Endothelial cell of umbilical vein (primary cell): ENCODE results near the gene HMGXB3. TPM values are rescaled to one million over a fixed set of nuclear protein-coding genes. Genes with fewer than 3 reads are reported as not detected.

Experiments used
- BruUV-seq: library from RNA; stranded (reverse); fragments of 400-500 nt; replicated peaks from 2 replicates; lab custom pipeline; 2021; lab: Mats Ljungman, UMichigan
- CTCF ChIA-PET: fragments of 300-600, 350-600 bp; sonication (Branson Sonifier 250); formaldehyde crosslinking; loops from one replicate; lab custom pipeline; 2021; ENCODE audit warnings: antibody characterized with exemption, inconsistent platforms; lab: Charles Lee
- POLR2A ChIA-PET: fragments of 300-600, 350-600 bp; sonication (Branson Sonifier 250); formaldehyde crosslinking; loops from one replicate; lab custom pipeline; 2021; ENCODE audit warnings: antibody characterized with exemption, inconsistent platforms; lab: Charles Lee
- DNase-seq: peaks from one replicate; pipeline ENCODE4 v3.0.0-alpha.2; 2011; ENCODE audit warnings: low read depth, low spot score
- FAIRE-seq: peaks from 2 replicates; lab custom pipeline; 2011; peaks lifted over from hg19 to GRCh38; lab: Jason Lieb, UNC
- H2AFZ ChIP-seq: 2 replicates; pipeline ENCODE4 v1.6.0; 2012; ENCODE audit warnings: low read depth, low read length, control low read depth, inconsistent platforms
- H3K27ac ChIP-seq: 2 replicates; pipeline ENCODE4 v1.5.1; 2011; ENCODE audit warnings: low read depth, mild to moderate bottlenecking, control low read depth, low read length, moderate library complexity; ENCODE audit not compliant: insufficient read depth
- H3K27me3 ChIP-seq, 2 experiments: 2 replicates each; pipeline versions ENCODE4 v1.6.0 to v1.6.1; 2011; ENCODE audit warnings: low read length in 2 of 2, mixed read lengths in 1 of 2; ENCODE audit not compliant: control insufficient read depth in 2 of 2, insufficient read depth in 2 of 2
- H3K36me3 ChIP-seq, 2 experiments: 2 replicates in 1 of 2; 3 replicates in 1 of 2; pipeline ENCODE4 v1.5.1; 2011; ENCODE audit warnings: low read length in 2 of 2, mild to moderate bottlenecking in 1 of 2, moderate library complexity in 1 of 2; ENCODE audit not compliant: control insufficient read depth in 2 of 2, insufficient read depth in 2 of 2; ENCODE audit errors: extremely low read depth in 1 of 2
- H3K4me1 ChIP-seq: 3 replicates; pipeline ENCODE4 v1.5.1; 2011; ENCODE audit warnings: mild to moderate bottlenecking, low read length; ENCODE audit not compliant: control insufficient read depth, insufficient read depth; ENCODE audit errors: extremely low read depth
- H3K4me2 ChIP-seq: 2 replicates; pipeline ENCODE4 v1.6.1; 2011; ENCODE audit warnings: low read length, control low read depth, mixed read lengths; ENCODE audit not compliant: insufficient read depth
- H3K4me3 ChIP-seq, 3 experiments: fragments of 200-600 bp in 1 of 3; sonication (generic), shearing (Covaris generic) in 1 of 3; replicated peaks in 1 of 3; 2 replicates each; pipeline ENCODE4 v1.5.1; 2011 to 2016; ENCODE audit warnings: control low read depth in 3 of 3, low read length in 3 of 3, mild to moderate bottlenecking in 2 of 3, inconsistent platforms in 1 of 3, low read depth in 1 of 3, moderate library complexity in 1 of 3; ENCODE audit not compliant: insufficient read depth in 1 of 3
- H3K79me2 ChIP-seq: 2 replicates; pipeline ENCODE4 v1.6.0; 2012; ENCODE audit warnings: low read length, inconsistent platforms; ENCODE audit not compliant: control insufficient read depth, insufficient read depth
- H3K9ac ChIP-seq: replicated peaks from 2 replicates; pipeline ENCODE3; 2011; ENCODE audit warnings: low read length, control low read depth; ENCODE audit not compliant: insufficient read depth; ENCODE audit errors: extremely low read depth
- H3K9me1 ChIP-seq: replicated peaks from 3 replicates; pipeline ENCODE4 v1.6.0; 2011; ENCODE audit warnings: mild to moderate bottlenecking, low read length; ENCODE audit not compliant: control insufficient read depth, insufficient read depth; ENCODE audit errors: extremely low read depth
- H3K9me3 ChIP-seq: replicated peaks from 2 replicates; pipeline ENCODE4 v1.5.1; 2012; ENCODE audit warnings: low read length, inconsistent platforms; ENCODE audit not compliant: control insufficient read depth, insufficient read depth
- H4K20me1 ChIP-seq: replicated peaks from 2 replicates; pipeline ENCODE3; 2011; ENCODE audit warnings: mild to moderate bottlenecking, low read length; ENCODE audit not compliant: control insufficient read depth, insufficient read depth; ENCODE audit errors: extremely low read depth
- EZH2 ChIP-seq: IDR thresholded peaks from 2 replicates; pipeline ENCODE4 v1.6.1; 2012; ENCODE audit warnings: borderline replicate concordance, low read depth, mild to moderate bottlenecking, moderate library complexity, low read length, inconsistent platforms; ENCODE audit not compliant: severe bottlenecking
- FOS ChIP-seq: IDR thresholded peaks from 2 replicates; pipeline ENCODE4 v1.6.1; 2011; ENCODE audit warnings: mild to moderate bottlenecking, low read length, moderate library complexity, borderline replicate concordance; ENCODE audit not compliant: insufficient read depth
- GATA2 ChIP-seq: IDR thresholded peaks from 2 replicates; pipeline ENCODE4 v1.7.0; 2011; ENCODE audit warnings: low read depth, mild to moderate bottlenecking, moderate library complexity, mixed read lengths, low read length; ENCODE audit not compliant: insufficient read length, insufficient read depth
- JUN ChIP-seq: IDR thresholded peaks from 2 replicates; pipeline ENCODE4 v1.6.1; 2011; ENCODE audit warnings: borderline replicate concordance, low read depth; ENCODE audit not compliant: insufficient read length, insufficient read depth
- MAX ChIP-seq: IDR thresholded peaks from 2 replicates; pipeline ENCODE4 v1.6.1; 2011; ENCODE audit not compliant: insufficient read depth, insufficient read length
- MYC ChIP-seq: IDR thresholded peaks from one replicate; pipeline ENCODE4 v1.6.1; 2011; ENCODE audit warnings: mild to moderate bottlenecking, low read depth, low read length
- POLR2A ChIP-seq: IDR thresholded peaks from 2 replicates; pipeline ENCODE4 v1.6.1; 2012; ENCODE audit warnings: low read depth, mild to moderate bottlenecking, control low read depth, low read length
- POLR2AphosphoS5 ChIP-seq: IDR thresholded peaks from 2 replicates; pipeline ENCODE4 v1.6.1; 2012; ENCODE audit warnings: low read depth, mild to moderate bottlenecking, control low read depth, low read length, moderate library complexity; ENCODE audit not compliant: insufficient read depth
- dilution Hi-C: fragments of 300-500 bp; cut with MboI; formaldehyde crosslinking; loops from one replicate; pipeline ENCODE4 v1.15.0; 2019; ENCODE audit warnings: low sequenced_read_pairs; ENCODE audit not compliant: extremely low pct_ligation_motif_present
- intact Hi-C: fragments of 100-400 bp; cut with micrococcal nuclease; formaldehyde crosslinking; loops from one replicate; pipeline ENCODE4 v1.10.0; 2022
- polyA plus RNA-seq, 4 experiments: library from polyadenylated mRNA; depleted of rRNA in 3 of 4; stranded (reverse) in 3 of 4; unstranded in 1 of 4; fragments of >200 nt; gene quantifications; 2 replicates each; pipeline versions ENCODE4 v1.2.1 to v1.2.3, GENCODE V29; 2011 to 2012; ENCODE audit warnings: missing spikeins in 1 of 4
- total RNA-seq: library from RNA; stranded (reverse); gene quantifications from 2 replicates; pipeline ENCODE4 v1.2.3, GENCODE V29; 2021
- TF ChIP-seq, protein P1 (sequence below), 2 donors: IDR thresholded peaks; 1 replicate in 1 of 2; 2 replicates in 1 of 2; pipeline ENCODE4 v1.5.1; 2011; ENCODE audit warnings: low read length in 2 of 2, mild to moderate bottlenecking in 2 of 2, moderate library complexity in 2 of 2, control low read depth in 1 of 2, inconsistent platforms in 1 of 2, low read depth in 1 of 2; ENCODE audit not compliant: insufficient read depth in 1 of 2; ENCODE audit errors: extremely low read depth in 1 of 2

HMGXB3 gene
- total and polyA plus RNA-seq, 2 donors (not counting 3 experiments of a cell fraction or from before 2014, with no cell fraction given) = 34.8 to 52.6 TPM

DNA sequence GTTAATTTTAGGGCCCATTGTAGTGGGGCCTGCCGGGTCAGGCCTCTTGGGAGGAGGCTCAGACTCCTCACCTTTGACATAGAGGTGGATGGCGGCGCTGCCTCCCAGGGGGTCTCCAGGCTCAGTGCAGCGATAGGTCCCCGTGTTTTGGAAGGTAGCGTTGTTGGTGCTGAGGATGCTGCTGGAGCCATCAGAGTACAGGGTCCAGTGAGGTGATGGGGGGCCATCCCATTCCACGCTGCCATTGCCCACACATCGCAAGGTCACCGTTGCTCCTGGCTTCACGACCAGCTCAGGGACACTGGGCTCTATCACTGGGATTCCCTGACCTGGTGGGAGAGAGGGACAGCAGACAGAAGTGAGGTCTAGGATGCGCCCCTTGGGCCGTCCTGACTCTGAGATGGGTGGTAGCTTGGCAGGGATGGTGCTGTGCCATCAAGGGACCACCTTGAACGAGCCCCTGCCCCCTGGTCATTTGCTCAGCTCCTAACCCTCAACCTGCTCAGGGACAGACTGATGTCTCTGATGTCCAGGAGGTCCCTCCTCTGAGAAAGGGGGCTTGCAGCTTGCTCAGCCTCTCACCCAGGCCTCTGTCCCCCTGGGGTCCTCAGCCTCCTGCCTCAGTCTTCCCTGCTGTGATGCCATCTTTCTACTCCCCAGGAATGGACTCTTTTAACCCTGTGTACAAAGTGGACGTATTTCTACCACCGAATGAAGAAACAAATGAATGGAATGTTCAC, 80.3 kb downstream of the HMGXB3 start:
- ChIA-PET POLR2A (no interaction called here), CTCF (no interaction called here)
- Histone ChIP-seq H2AFZ (no peak overlapping the region), H4K20me1 (no peaks in the 10 kb centered on the region), H3K36me3 (no peaks in the 10 kb centered on the region), H3K4me3 (no peak overlapping the region), H3K9ac (no peak overlapping the region), H3K4me2 (no peak overlapping the region), H3K79me2 (no peaks in the 10 kb centered on the region), H3K4me1 (peaks cover 17% of the 10 kb centered on the region), H3K9me3 (no peaks in the 10 kb centered on the region), H3K27ac (no peak overlapping the region), H3K9me1 (no peaks in the 10 kb centered on the region), H3K27me3 (peaks cover 0 to 8% of the 10 kb centered on the region in 2 experiments)
- FAIRE-seq (no peak), DNase-seq (no peak)
- dilution Hi-C loops (no loop called here), intact Hi-C loops (no loop called here)
- TF ChIP-seq JUN = no peak
- no peak for TF ChIP-seq POLR2AphosphoS5
- TF ChIP-seq GATA2 = no peak
- no peak for TF ChIP-seq MYC
- TF ChIP-seq FOS = no peak
- TF ChIP-seq EZH2 = no peak
- no peak for TF ChIP-seq POLR2A
- no peak for TF ChIP-seq MAX
- TF ChIP-seq, protein P1, sequence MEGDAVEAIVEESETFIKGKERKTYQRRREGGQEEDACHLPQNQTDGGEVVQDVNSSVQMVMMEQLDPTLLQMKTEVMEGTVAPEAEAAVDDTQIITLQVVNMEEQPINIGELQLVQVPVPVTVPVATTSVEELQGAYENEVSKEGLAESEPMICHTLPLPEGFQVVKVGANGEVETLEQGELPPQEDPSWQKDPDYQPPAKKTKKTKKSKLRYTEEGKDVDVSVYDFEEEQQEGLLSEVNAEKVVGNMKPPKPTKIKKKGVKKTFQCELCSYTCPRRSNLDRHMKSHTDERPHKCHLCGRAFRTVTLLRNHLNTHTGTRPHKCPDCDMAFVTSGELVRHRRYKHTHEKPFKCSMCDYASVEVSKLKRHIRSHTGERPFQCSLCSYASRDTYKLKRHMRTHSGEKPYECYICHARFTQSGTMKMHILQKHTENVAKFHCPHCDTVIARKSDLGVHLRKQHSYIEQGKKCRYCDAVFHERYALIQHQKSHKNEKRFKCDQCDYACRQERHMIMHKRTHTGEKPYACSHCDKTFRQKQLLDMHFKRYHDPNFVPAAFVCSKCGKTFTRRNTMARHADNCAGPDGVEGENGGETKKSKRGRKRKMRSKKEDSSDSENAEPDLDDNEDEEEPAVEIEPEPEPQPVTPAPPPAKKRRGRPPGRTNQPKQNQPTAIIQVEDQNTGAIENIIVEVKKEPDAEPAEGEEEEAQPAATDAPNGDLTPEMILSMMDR (IDR thresholded peaks at IDR 0.05; ENCODE audit: extremely low read depth in 1 of 2, insufficient read depth in 1 of 2, low read depth in 1 of 2, low read length in 2 of 2) = no peak
- no TSS peak for BruUV-seq
